HG03064 (cell line): ENCODE results near the gene MAST1.
A peak's percentile ranks its signal among the peaks of the same experiment; 100 is the strongest.
"Not testable (repeated sequence)": the region's sequence is repeated elsewhere in the genome, so short reads cannot be mapped to it uniquely, and the experiment has no call there.

Experiments
- ATAC-seq: cut with Tn5 transposase; IDR thresholded peaks from one replicate; pipeline ENCODE4 v1.9.1; 2021; ENCODE audit warnings: low read depth; ENCODE audit not compliant: unreplicated experiment

The MAST1 gene

GRCh38 chr19:12800923-12801465, 37.3 kb upstream of the MAST1 start:
- no peak for ATAC-seq

- ATAC-seq, result no peak
These were observed 36.6 kb upstream of the MAST1 start, which contains the start of the genes PRDX2 and THSD8 for GRCh38 chr19:12801466-12802266. PRDX2 (minus strand) TSS chr19:12801800; CDS start chr19:12801261, 539 bp downstream. THSD8 (plus strand) TSS chr19:12802069; CDS start chr19:12802072, 3 bp downstream.

DNA sequence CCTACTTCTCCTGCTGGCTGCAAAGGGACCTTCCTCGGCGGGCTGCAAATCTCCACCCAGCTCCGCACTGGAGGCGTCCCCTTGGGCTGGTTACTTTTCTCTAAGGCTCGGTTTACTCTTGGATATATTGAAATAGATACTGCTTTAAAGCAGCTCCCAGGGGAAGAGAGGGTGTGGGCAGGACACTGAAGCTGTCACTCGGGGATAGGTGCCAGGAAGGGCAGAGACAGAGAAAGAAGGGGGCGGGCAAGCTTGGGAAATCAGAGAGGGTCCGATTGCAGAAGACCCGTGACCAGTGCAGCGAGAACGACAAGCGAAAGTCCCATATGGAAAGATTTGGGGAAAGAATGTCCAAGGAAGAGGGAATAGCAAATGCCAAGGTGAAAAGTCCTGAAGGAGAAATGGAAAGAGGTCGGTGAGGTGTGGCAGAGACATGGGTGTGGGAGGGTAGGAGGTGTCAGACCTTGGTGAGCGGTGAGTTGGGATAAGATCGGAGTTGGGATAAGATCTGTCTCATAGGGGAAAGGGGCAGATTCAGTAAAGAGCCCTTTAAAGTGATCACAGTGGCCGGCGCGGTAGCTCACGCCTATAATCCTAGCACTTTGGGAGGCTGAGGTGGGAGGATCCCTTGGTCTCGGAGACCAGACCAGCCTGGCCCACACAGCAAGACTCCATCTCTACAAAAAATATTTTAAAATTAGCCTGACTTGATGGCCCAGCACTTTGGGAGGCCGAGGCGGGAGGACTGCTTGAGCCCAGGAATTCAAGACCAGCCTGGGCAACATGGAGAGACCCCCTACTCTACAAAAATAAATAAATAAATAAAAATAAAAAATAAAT, 35.8 kb upstream of the MAST1 start:
- ATAC-seq, result no peak

GRCh38 chr19:12804051-12804450, 34.3 kb upstream of the MAST1 start:
- no peak for ATAC-seq

DNA sequence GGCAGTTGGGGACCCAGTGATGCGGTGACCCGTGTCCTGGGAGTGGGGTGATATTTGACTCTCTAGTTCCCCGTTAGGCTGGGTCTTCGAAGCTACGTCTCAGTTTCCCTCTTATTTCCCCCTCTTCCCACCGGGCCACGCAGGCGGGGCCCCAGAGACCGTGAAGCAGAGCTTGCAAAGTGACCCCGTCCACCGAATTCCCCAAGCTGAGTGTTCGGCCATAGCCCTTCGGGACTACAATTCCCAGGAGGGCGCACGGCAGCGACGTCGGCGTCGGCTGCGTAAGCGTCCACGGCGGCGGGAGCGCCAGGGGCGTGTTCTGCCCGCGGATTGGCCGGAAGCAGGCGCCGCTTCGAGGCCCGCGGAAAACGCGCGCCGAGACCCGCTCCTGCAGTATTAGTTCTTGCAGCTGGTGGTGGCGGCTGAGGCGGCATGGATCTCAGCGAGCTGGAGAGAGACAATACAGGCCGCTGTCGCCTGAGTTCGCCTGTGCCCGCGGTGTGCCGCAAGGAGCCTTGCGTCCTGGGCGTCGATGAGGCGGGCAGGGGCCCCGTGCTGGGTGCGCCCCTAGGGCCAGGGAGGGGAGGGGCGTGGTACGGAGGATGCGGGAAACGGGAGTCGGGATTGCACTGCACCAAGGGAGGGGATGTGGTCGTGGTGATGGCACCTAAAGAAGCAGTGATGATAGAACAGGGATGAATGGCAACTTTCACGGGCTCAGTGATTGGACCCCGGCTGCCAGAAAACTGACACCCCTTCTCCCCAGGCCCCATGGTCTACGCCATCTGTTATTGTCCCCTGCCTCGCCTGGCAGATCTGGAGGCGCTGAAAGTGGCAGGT, 31.9 kb upstream of the MAST1 start, which contains the start of gene RNASEH2A:
TSS of gene RNASEH2A (plus strand) at position 343 of the 840 bp plus-strand sequence. CDS start at position 433, 90 bp downstream.
- peak; percentile 69 for ATAC-seq

DNA sequence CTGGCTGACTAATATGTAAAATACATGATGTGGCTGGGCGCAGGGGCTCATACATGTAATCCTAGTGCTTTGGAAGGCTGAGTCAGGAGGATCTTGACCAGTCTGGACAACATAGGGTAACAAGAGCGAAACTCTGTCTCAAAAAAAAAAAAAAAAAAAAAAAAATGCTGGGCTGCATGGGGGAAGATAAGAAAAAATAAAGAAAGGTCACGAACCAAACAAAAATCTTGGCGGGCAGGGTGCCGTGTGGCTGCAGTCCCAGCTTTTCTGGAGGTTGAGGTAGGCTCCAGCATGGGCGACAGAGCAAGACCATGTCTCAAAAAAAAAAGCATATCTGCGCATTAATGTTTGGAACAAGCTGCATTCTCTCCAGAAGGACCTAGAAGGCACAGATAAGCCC, 23.2 kb upstream of the MAST1 start:
- ATAC-seq, result no peak

DNA sequence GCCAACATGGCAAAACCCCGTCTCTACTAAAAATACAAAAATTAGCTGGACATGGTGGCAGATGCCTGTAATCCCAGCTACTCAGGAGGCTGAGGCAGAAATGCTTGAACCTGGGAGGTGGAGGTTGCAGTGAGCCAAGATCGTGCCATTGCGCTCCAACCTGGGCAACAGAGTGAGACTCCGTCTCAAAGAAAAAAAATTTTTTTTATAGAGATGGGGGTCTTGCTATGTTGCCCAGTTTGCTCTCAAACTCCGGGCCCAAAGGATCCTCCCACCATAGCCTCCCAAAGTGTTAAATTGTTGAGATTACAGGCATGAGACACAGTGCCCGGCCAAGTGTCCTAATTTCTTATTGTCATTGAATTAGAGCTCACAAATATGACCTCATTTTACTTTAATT, 21.1 kb upstream of the MAST1 start:
- ATAC-seq, result not testable (repeated sequence)

DNA sequence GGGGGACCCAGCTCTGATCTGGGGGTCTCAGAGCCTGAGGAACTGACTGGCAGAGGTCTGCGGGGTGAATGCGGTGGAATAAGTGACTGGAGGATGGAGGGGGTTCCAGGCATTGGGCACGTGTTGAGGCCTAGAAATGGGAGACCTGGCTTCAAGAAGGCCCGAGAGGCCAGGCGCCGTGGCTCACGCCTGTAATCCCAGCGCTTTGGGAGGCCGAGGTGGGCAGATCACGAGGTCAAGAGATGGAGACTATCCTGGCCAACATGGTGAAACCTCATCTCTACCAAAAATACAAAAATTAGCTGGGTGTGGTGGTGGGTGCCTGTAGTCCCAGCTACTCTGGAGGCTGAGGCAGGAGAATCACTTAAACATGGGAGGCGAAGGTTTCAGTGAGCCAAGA, 20.5 kb upstream of the MAST1 start:
- ATAC-seq, result not testable (repeated sequence)

DNA sequence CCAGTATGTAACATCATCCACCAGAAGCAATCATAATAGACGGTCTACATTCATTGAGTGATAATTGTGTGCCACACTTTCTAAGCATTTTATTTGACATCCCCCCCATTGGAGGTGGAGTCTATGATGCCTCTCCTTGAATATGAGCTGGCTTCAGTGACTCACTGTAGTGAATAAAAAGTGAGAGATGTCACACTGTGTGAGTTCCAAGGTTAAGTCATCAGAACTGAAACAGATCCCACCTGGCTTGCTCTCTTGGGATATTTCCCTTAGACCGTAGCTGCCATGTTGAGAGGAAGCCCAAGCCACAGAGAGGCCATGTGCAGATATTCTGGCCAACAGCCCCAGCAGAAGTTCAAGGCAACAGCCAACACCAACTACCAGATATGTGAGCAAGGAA, 16.6 kb upstream of the MAST1 start:
- ATAC-seq, result no peak

GRCh38 chr19:12825254-12826131, 12.8 kb upstream of the MAST1 start:
- ATAC-seq, result no peak

DNA sequence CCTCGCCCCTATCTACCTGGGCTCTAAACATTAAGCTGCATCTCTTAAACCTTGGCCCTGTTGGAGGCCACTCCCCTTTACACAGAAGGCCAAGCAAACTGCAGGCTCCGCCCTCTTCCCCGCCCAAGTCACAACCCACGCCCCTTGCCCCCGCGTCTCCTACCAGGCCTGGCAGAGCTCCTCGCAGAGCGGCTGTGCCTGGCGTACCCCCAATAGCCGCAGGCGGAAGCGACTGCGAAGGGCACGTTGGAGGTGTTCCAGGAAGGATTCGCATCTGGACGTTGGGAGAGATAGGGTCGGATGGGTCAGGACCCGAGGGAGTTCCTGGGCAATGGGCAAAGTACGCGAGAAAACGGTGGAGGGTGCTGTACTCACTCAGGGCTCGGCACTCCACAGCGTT, 9.8 kb upstream of the MAST1 start:
- ATAC-seq, result no peak

DNA sequence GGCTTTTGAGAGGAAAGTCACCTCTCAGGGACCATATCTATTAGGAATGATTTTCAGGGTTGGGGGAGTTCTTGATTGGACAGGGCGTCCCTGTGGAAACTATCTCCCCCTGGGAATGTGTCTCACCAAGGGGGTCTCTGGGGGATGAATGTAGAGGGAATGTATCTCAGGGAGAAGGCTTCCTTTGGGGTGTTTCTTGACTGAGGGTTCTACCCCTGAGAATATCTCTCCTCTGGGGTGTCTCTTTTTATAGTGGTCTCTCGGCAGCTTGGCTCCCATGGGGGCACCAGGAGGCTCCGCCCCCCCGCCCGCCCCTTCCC, 4.9 kb upstream of the MAST1 start:
- no peak for ATAC-seq

DNA sequence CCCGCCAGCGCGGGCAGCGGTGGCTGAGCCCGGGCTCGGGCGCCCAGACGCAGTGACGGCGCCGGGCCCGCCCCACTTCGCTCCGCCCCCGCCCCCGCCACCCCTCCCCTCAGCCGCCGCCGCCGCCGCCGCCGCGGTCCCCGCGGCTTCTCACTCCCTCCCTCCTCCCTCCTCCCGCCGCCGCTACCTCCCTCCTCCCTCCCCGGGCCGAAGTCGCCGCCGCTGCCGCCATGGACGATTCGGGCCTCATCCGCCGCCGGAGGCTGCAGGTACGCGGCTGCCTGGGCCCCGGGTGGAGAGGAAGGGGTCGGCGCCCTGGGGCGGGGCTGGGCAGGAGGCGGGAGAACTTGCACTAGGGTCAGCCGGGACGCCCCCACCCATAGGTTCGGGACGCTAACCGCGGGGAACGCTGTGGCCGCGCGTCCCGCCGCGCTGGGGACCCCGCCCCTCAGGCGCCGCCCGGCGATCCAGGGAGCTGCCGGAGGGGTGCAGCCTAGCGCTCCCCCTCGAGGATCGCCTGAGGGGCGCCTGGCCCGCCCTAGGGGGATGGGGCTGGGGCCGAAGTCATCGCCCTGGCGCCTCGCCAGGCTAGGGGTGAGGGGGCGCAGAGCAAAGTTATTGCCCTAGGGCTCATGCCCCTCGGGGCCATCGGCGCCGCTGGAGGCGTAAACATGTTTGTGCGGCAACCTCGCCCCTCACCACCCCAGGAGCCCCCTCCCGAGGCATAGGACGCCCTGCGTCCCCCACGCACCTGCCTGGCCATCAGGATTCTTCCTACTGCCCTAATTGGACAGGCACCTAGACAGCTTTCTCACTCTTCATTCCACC, 4.4 kb upstream of the MAST1 start:
- ATAC-seq, result no peak

DNA sequence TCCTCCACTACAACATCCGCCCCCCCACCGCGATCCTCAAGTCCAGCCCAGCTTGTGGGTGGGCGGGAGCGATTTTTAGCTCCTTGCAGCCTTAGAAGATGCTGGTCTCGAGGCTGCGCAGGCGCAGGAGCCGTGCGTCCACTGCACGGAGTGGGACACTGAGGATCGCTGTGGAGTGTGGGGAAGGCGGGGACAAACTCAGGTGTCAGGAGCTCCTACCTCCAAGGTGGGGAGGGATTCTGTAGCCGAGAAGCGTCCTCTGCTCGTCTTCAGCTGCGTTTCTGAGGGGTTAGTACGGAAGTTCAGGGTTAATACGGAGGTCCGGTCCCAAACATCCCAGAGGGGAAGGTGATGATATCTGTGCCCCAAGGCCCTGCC, 3.8 kb upstream of the MAST1 start, which contains the start of gene RTBDN:
TSS of gene RTBDN (minus strand) at position 14 of the 378 bp plus-strand sequence. CDS start 4,600 bp downstream, outside the sequence.
- no peak for ATAC-seq

DNA sequence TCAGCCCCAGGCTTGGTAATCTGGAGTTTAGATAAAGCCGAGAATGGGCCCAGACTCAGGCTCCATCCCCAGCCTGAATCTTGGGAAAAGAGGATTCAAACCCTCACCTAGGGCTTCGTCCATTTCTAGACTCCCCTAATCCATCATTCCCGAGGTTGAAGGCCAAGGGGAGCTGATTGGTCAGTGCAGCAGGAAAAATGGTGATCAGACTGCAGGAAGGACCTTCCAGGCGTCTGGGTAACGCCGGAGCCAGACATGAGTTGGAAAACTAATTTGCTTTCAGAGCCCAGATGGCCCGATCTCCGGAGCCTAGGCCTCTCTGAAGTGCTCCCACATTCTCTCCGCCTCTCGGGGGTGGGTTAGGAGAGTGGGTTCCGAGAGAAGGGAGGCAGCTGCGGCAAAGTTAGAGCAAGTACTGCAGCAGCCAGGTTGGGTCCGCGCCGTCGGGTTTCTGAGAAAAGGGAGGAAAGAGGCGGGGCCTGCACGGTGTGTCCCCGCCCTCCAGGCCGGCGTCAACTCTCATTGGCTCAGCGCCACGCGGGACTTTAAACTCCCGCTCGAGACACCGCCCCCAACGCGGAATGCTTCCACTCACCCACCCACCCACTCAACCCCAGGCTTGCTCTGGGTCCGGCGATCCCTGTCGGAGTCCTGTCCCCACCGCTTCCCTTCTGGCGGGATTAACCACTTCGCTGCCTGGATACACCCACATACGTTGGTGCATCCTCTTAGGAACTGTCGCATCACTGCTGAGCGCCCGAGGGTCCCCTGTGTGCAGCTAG, 3.1 kb upstream of the MAST1 start:
- ATAC-seq, result no peak

DNA sequence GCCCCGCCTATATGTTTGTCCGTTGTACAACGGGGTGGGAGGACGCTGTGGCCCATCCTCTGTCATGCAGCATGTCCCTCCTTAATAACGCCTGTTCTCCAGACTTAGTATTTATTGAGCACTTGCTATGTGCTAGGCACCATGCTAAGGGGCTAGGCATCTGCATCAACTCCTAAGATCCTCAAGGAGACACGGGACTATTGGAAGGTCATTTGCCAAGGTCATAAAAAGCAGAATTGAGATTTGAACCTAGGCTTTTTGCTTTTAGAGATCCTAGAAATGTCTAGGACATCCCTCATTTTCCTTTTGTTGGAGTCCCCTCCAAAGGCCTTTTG, 1.8 kb upstream of the MAST1 start:
- no peak for ATAC-seq

DNA sequence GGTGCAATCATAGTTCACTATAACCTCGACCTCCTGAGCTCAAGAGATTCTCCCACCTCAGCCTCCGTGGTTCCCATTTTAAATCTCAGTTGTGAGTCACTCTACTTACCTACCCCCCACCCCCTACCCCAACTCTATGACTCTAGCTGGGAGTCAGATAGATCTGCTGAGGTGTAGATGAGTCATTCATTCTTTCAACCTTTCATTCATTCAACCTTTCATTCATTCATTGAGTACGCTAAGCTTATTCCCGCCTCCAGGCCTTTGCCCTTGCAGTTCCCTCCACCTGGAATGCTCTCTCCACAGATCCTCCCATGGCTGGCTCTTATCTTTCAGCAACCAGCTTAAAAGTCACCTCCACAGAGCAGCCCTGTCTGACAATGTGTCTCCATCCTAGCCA, 1.1 kb upstream of the MAST1 start:
- no peak for ATAC-seq
